PC-3 (cell line): Measurements from ENCODE around the gene GCAT. TPM values are rescaled to one million over a fixed set of nuclear protein-coding genes. Genes with fewer than 3 reads are reported as not detected.

Experiments
- ATAC-seq: fragments of 200-7000 bp; cut with Tn5 transposase; 2 replicates; pipeline ENCODE4 v1.9.1; 2020; ENCODE audit warnings: mild to moderate bottlenecking, moderate library complexity
- BruUV-seq: library from RNA; stranded (reverse); fragments of 400-500 nt; replicated peaks from 2 replicates; lab custom pipeline; 2021; lab: Mats Ljungman, UMichigan
- CTCF ChIA-PET: fragments of 300-600 bp; sonication (Branson Sonifier 250); formaldehyde crosslinking; loops from one replicate; lab custom pipeline; 2022; ENCODE audit warnings: antibody characterized with exemption; lab: Charles Lee
- POLR2A ChIA-PET: fragments of 300-600 bp; sonication (Branson Sonifier 250); formaldehyde crosslinking; loops from one replicate; lab custom pipeline; 2022; ENCODE audit warnings: antibody characterized with exemption; ENCODE audit not compliant: unreplicated experiment; lab: Charles Lee
- DNase-seq: peaks from one replicate; pipeline ENCODE4 v3.0.0-alpha.2; 2015
- H2AFZ ChIP-seq: fragments of 300-600 bp; sonication (generic); 2 replicates; pipeline ENCODE4 v1.6.0; 2016; ENCODE audit warnings: antibody characterized with exemption, low read length
- H3F3A ChIP-seq: fragments of 300-600 bp; sonication (generic); one replicate; pipeline ENCODE4 v1.6.0; 2017; ENCODE audit warnings: antibody characterized with exemption, low read length, control low read depth, mild to moderate bottlenecking; ENCODE audit not compliant: unreplicated experiment
- H3K27ac ChIP-seq: fragments of 300-600 bp; sonication (generic); 2 replicates; pipeline ENCODE4 v1.5.1; 2016; ENCODE audit warnings: mild to moderate bottlenecking, low read length
- H3K27me3 ChIP-seq: fragments of 300-600 bp; sonication (generic); 2 replicates; pipeline ENCODE4 v1.6.1; 2016; ENCODE audit warnings: low read length, mixed read lengths
- H3K36me3 ChIP-seq: fragments of 300-600 bp; sonication (generic); 2 replicates; pipeline ENCODE4 v1.6.1; 2016; ENCODE audit warnings: low read depth, mixed run types, low read length, mixed read lengths
- H3K4me1 ChIP-seq: fragments of 300-600 bp; sonication (generic); 2 replicates; pipeline ENCODE4 v1.5.1; 2016; ENCODE audit warnings: low read length; ENCODE audit not compliant: insufficient read depth
- H3K4me2 ChIP-seq: fragments of 300-600 bp; sonication (generic); 2 replicates; pipeline ENCODE4 v1.6.0; 2016; ENCODE audit warnings: low read length
- H3K4me3 ChIP-seq: fragments of 300-600 bp; sonication (generic); 2 replicates; pipeline ENCODE4 v1.5.1; 2016; ENCODE audit warnings: mild to moderate bottlenecking, low read length, mixed read lengths
- H3K79me2 ChIP-seq: fragments of 300-600 bp; sonication (generic); 2 replicates; pipeline ENCODE4 v1.6.1; 2017; ENCODE audit warnings: low read length, mixed read lengths
- H3K9ac ChIP-seq: fragments of 300-600 bp; sonication (generic); 2 replicates; pipeline ENCODE4 v1.6.0; 2016; ENCODE audit warnings: mild to moderate bottlenecking, low read length
- H3K9me2 ChIP-seq: fragments of 300-600 bp; sonication (generic); replicated peaks from 2 replicates; pipeline ENCODE4 v1.6.1; 2016; ENCODE audit warnings: mixed run types, low read length, mixed read lengths
- H3K9me3 ChIP-seq: fragments of 300-600 bp; sonication (generic); 2 replicates; pipeline ENCODE4 v1.6.1; 2016; ENCODE audit warnings: low read length, mixed read lengths
- H4K20me1 ChIP-seq: fragments of 300-600 bp; sonication (generic); 2 replicates; pipeline ENCODE4 v1.6.1; 2016; ENCODE audit warnings: low read length, mixed read lengths
- CTCF ChIP-seq: fragments of 300-600 bp; sonication (generic); conservative IDR thresholded peaks from 2 replicates; pipeline ENCODE4 v1.5.1; 2017; ENCODE audit warnings: antibody characterized with exemption, low read depth, mild to moderate bottlenecking, low read length
- EZH2 ChIP-seq: fragments of 300-600 bp; sonication (generic); IDR thresholded peaks from one replicate; pipeline ENCODE4 v1.6.1; 2017; ENCODE audit warnings: antibody characterized with exemption, mild to moderate bottlenecking, low read length; ENCODE audit not compliant: unreplicated experiment
- EZH2phosphoT487 ChIP-seq: fragments of 300-600 bp; sonication (generic); IDR thresholded peaks from 2 replicates; pipeline ENCODE4 v1.6.1; 2018; ENCODE audit warnings: mild to moderate bottlenecking, antibody characterized with exemption, low read length, borderline replicate concordance
- intact Hi-C: fragments of 100-400 bp; cut with micrococcal nuclease; formaldehyde crosslinking; loops from 2 replicates; pipeline ENCODE4 v1.9.0; 2023
- total RNA-seq: library from RNA; depleted of rRNA; stranded (reverse); fragments of >200 nt; gene quantifications from 2 replicates; pipeline ENCODE4 v1.2.3, GENCODE V29; 2014

The GCAT gene
- total RNA-seq, 1 experiment from 2014 or later = 26.0 TPM

GRCh38 chr22:37763012-37763411 lies 44.7 kb upstream of the GCAT start:
- H3K9me3 ChIP-seq = no peaks in the 10 kb centered on the region
- H3K4me3 ChIP-seq = no peak overlapping the region
- H3K79me2 ChIP-seq = no peaks in the 10 kb centered on the region
- intact Hi-C loops = no loop called here
- ChIA-PET CTCF (interaction anchor here (0.6 kb wide), 1 partner anchor 1552 kb away, joined by 3 read pairs; no protein-coding TSS in a partner anchor), POLR2A (no interaction called here)
- no peak overlapping the region for H3K27ac ChIP-seq
- H3K4me2 ChIP-seq = no peak overlapping the region
- H4K20me1 ChIP-seq = no peaks in the 10 kb centered on the region
- no TSS peak for BruUV-seq
- H3F3A ChIP-seq = no peaks in the 10 kb centered on the region
- TF ChIP-seq EZH2 (no peak), CTCF (no peak), EZH2phosphoT487 (no peak)
- no peaks in the 10 kb centered on the region for H3K9me2 ChIP-seq
- ATAC-seq = no peak
- peaks cover 19% of the 10 kb centered on the region; the same call in 1 of the 2 replicates for H3K36me3 ChIP-seq
- H3K4me1 ChIP-seq = peaks cover 5% of the 10 kb centered on the region; the same call in 1 of the 2 replicates
- no peak for DNase-seq
- no peak overlapping the region for H2AFZ ChIP-seq
- H3K9ac ChIP-seq = no peak overlapping the region
- no peaks in the 10 kb centered on the region for H3K27me3 ChIP-seq

- ChIA-PET POLR2A (no interaction called here), CTCF (no interaction called here)
- Histone ChIP-seq H2AFZ (no peak overlapping the region), H3K4me3 (no peak overlapping the region), H3K27ac (no peak overlapping the region), H3K9ac (no peak overlapping the region), H3K9me2 (no peaks in the 10 kb centered on the region), H3F3A (no peaks in the 10 kb centered on the region), H3K36me3 (peaks cover 25% of the 10 kb centered on the region), H3K4me2 (no peak overlapping the region), H3K27me3 (no peaks in the 10 kb centered on the region), H4K20me1 (no peaks in the 10 kb centered on the region), H3K9me3 (no peaks in the 10 kb centered on the region), H3K4me1 (peaks cover 5% of the 10 kb centered on the region; the same call in 1 of the 2 replicates), H3K79me2 (no peaks in the 10 kb centered on the region)
- TF ChIP-seq EZH2 (no peak), EZH2phosphoT487 (no peak), CTCF (no peak)
- DNase-seq = no peak
- intact Hi-C loops = no loop called here
- BruUV-seq = no TSS peak
- no peak for ATAC-seq
Observed at GRCh38 chr22:37763652-37764051, 44.1 kb upstream of the GCAT start.

- intact Hi-C loops = no loop called here
- ATAC-seq (no peak), DNase-seq (no peak)
- no peaks in the 10 kb centered on the region for H3K79me2 ChIP-seq
- H4K20me1 ChIP-seq = no peaks in the 10 kb centered on the region
- CTCF ChIA-PET = no interaction called here
- H3K36me3 ChIP-seq = peaks cover 20% of the 10 kb centered on the region
- no peaks in the 10 kb centered on the region for H3K9me2 ChIP-seq
- no peak overlapping the region for H3K27ac ChIP-seq
- no peak overlapping the region for H3K9ac ChIP-seq
- no peaks in the 10 kb centered on the region for H3F3A ChIP-seq
- no peaks in the 10 kb centered on the region for H3K9me3 ChIP-seq
- H2AFZ ChIP-seq = no peak overlapping the region
- no peak overlapping the region for H3K4me3 ChIP-seq
- TF ChIP-seq EZH2phosphoT487 (no peak), CTCF (no peak), EZH2 (no peak)
- POLR2A ChIA-PET = no interaction called here
- H3K4me1 ChIP-seq = peaks cover 5% of the 10 kb centered on the region; the same call in 1 of the 2 replicates
- no peak overlapping the region for H3K4me2 ChIP-seq
- H3K27me3 ChIP-seq = no peaks in the 10 kb centered on the region
- no TSS peak for BruUV-seq
Observed at GRCh38 chr22:37764622-37765021, 43.1 kb upstream of the GCAT start.
